BJ (cell line): Measurements from ENCODE around the gene SPTBN5. TPM values are rescaled to one million over a fixed set of nuclear protein-coding genes. Genes with fewer than 3 reads are reported as not detected.

Experiments
- CTCF ChIA-PET: fragments of 350-600 bp; formaldehyde crosslinking; extraction: SDS; loops from one replicate; lab custom pipeline; 2021; ENCODE audit warnings: antibody characterized with exemption, inconsistent platforms; lab: Yijun Ruan, JAX
- POLR2A ChIA-PET: fragments of 300-600 bp; sonication (Branson Sonifier 250); formaldehyde crosslinking; extraction: SDS; loops from one replicate; lab custom pipeline; 2021; ENCODE audit warnings: antibody characterized with exemption; lab: Charles Lee
- DNase-seq: peaks from one replicate; pipeline ENCODE4 v3.0.0-alpha.2; 2011; ENCODE audit warnings: low read depth
- H3K27me3 ChIP-seq: 2 replicates; pipeline ENCODE4 v1.6.0; 2011; ENCODE audit warnings: low read length; ENCODE audit not compliant: control insufficient read depth, insufficient read depth
- H3K36me3 ChIP-seq: 2 replicates; pipeline ENCODE4 v1.5.1; 2011; ENCODE audit warnings: low read length; ENCODE audit not compliant: control insufficient read depth, insufficient read depth
- H3K4me3 ChIP-seq: 2 replicates; pipeline ENCODE4 v1.5.1; 2011; ENCODE audit warnings: low read depth, mild to moderate bottlenecking, control low read depth, low read length
- polyA plus RNA-seq: library from polyadenylated mRNA; depleted of rRNA; stranded (reverse); fragments of >200 nt; gene quantifications from 2 replicates; pipeline ENCODE4 v1.2.3, GENCODE V29; 2011
- TF ChIP-seq, protein P1 (sequence below): IDR thresholded peaks from 2 replicates; pipeline ENCODE4 v1.5.1; 2011; ENCODE audit warnings: low read depth, mild to moderate bottlenecking, control low read depth, inconsistent platforms, low read length, moderate library complexity; ENCODE audit not compliant: insufficient read depth

Gene SPTBN5
- polyA plus RNA-seq, 1 experiment: 0.04 TPM

GRCh38 chr15:41872166-41872747, 21.6 kb downstream of the SPTBN5 start:
- ChIA-PET CTCF (no interaction called here), POLR2A (no interaction called here)
- H3K27me3 ChIP-seq: peaks cover 10% of the 10 kb centered on the region
- DNase-seq: no peak
- H3K4me3 ChIP-seq: no peak overlapping the region
- H3K36me3 ChIP-seq: no peaks in the 10 kb centered on the region
- TF ChIP-seq, protein P1, sequence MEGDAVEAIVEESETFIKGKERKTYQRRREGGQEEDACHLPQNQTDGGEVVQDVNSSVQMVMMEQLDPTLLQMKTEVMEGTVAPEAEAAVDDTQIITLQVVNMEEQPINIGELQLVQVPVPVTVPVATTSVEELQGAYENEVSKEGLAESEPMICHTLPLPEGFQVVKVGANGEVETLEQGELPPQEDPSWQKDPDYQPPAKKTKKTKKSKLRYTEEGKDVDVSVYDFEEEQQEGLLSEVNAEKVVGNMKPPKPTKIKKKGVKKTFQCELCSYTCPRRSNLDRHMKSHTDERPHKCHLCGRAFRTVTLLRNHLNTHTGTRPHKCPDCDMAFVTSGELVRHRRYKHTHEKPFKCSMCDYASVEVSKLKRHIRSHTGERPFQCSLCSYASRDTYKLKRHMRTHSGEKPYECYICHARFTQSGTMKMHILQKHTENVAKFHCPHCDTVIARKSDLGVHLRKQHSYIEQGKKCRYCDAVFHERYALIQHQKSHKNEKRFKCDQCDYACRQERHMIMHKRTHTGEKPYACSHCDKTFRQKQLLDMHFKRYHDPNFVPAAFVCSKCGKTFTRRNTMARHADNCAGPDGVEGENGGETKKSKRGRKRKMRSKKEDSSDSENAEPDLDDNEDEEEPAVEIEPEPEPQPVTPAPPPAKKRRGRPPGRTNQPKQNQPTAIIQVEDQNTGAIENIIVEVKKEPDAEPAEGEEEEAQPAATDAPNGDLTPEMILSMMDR: no peak

GRCh38 chr15:41871175-41871905, 22.5 kb downstream of the SPTBN5 start:
- H3K4me3 ChIP-seq: no peak overlapping the region
- peaks cover 7% of the 10 kb centered on the region for H3K27me3 ChIP-seq
- H3K36me3 ChIP-seq: no peaks in the 10 kb centered on the region
- CTCF ChIA-PET: interaction anchor here (0.8 kb wide), 1 partner anchor 10 kb away, joined by 3 read pairs; no protein-coding TSS in a partner anchor
- POLR2A ChIA-PET: no interaction called here
- no peak for DNase-seq
- TF ChIP-seq, protein P1: no peak

DNA sequence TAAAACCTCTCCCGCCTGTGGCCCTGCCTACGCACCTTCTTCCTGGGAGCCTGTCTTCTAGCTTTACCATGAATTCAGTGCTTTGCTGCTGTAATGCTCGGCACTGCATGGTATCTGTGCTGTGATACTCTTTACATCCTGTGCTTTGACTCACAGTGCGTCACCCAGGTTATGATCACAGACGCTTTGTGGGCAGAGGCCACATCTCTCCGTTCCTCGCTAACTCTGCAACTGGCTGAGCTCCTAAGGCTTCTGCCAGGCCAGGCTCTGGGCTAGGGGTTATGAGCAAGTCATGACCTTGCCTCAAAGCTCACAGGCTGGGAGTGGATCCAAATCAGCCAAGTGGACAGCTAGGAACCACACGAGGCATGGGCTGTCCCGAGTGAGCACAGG, 23.2 kb downstream of the SPTBN5 start:
- CTCF ChIA-PET: interaction anchor here (0.8 kb wide), 1 partner anchor 10 kb away, joined by 3 read pairs; no protein-coding TSS in a partner anchor
- POLR2A ChIA-PET: no interaction called here
- Histone ChIP-seq H3K4me3 (no peak overlapping the region), H3K27me3 (peaks cover 7% of the 10 kb centered on the region), H3K36me3 (no peaks in the 10 kb centered on the region)
- TF ChIP-seq, protein P1: no peak
- DNase-seq: no peak

DNA sequence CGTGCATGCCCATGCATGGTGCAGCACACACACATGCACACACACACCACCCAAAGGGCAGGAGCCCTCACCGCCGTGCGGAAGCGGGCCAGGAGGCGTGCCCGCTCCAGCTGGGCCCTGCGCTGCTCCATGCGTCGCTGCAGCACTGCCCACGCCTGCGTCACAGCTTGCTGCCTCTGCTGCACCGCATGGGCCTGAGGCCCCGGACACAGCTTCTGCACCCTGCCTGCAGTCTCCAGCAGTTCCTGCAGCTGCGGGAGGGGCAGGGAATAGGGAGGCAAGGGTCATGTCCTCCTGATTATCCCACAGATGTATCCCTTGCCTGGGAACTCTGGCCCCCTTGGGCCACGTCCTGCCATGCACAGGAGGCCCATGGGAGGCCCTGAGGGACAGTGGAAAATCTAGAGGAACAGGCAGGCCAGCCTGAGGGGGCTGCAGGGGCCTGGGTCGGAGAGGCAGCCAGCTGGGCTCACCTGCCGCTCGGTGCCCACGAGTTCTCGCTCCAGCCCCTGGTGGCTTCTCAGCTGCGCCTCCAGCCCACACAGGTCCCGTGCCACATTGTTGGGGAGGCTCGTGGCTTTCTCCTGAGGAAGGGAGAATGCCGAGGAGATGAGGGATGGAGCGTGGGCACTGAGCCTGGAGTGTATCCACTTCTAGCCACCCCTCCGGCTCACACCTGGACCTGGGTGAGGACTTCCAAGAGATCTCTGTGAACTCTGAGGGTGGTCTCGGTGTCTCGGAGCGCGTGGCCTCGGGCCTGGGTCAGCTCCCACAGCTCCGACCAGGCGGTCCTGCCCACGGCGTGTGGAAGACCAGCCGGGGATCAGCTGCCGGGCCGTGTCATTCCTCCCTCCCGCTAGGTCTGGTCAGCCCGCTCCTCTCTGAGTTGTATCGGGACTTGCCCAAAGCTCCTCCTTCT, 23.8 kb downstream of the SPTBN5 start:
- ChIA-PET POLR2A (no interaction called here), CTCF (interaction anchor here (0.8 kb wide), 1 partner anchor 11 kb away, joined by 3 read pairs; no protein-coding TSS in a partner anchor)
- TF ChIP-seq, protein P1: no peak
- no peak for DNase-seq
- peaks cover 7% of the 10 kb centered on the region for H3K27me3 ChIP-seq
- no peaks in the 10 kb centered on the region for H3K36me3 ChIP-seq
- no peak overlapping the region for H3K4me3 ChIP-seq

DNA sequence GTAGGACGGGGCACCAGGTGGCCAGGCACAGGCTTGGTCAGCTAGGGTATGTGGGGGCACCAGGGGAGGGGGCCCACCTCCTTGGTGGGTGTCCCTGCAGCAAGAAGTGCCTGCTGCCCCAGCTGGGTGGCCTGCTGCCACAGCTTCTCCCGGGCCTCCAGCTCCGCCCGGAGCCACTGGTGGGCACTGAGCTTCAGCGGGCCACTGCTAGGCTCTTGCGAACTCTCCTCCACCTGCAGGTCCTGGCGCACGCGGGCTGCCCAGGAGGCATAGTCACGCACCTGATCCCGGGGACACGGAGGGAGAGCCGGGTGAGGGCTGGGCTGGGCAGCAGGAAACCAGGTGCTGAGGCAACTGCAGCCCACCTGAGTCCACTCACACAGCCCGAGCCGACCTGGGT, 25.5 kb downstream of the SPTBN5 start:
- no peaks in the 10 kb centered on the region for H3K36me3 ChIP-seq
- no peak overlapping the region for H3K4me3 ChIP-seq
- ChIA-PET POLR2A (no interaction called here), CTCF (no interaction called here)
- TF ChIP-seq, protein P1: no peak
- DNase-seq: no peak
- peaks cover 10% of the 10 kb centered on the region for H3K27me3 ChIP-seq
